ENCODE results near the gene NEXMIF.
"Not testable (repeated sequence)": the region's sequence is repeated elsewhere in the genome, so short reads cannot be mapped to it uniquely, and the experiment has no call there.

The NEXMIF gene

GRCh38 chrX:74800062-74800461 lies 125.2 kb downstream of the NEXMIF start:
- DNase-seq (ENCODE audit: insufficient read length, low spot score): no peak
- peak; percentile 73 for TF ChIP-seq POU2F2 (IDR thresholded peaks at IDR 0.05; ENCODE audit: low read depth, low read length)
- TF ChIP-seq POLR2AphosphoS5 (IDR thresholded peaks at IDR 0.05; ENCODE audit: low read depth, low read length): no peak
- peak; percentile 9 for FAIRE-seq

DNA sequence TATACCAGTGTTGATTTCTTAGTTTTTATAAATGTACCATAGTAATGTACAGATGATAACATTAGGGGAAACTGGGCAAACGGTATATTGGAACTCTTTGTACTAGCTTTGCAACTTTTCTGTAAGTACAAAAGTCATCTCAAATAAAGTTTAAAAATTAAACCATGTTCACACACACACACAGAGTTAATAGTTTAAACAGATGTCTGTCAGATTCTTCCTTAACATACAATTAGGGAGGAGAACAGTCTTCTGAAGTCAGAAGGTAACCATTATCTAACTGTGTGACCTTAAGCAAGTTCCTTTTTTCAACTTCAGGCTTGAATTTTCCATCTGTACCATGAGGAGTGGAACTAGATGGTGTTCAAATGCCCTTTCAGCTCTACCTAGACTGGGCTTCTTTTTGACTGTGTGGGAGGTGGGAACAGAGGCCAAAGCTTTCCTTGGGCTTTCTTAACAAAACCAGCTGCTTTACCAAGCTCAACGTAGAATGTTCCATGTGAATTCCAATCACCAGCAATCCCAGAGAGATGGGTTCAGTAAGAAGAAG lies 127.8 kb downstream of the NEXMIF start:
- TF ChIP-seq POLR2A (IDR thresholded peaks at IDR 0.05; ENCODE audit: low read depth, low read length) (no peak), PAX5 (IDR thresholded peaks at IDR 0.05; ENCODE audit: insufficient read depth, low read length, severe bottlenecking) (no peak), SPI1 (IDR thresholded peaks at IDR 0.05; ENCODE audit: low read depth, low read length) (no peak), TAF1 (IDR thresholded peaks at IDR 0.05; ENCODE audit: low read depth, low read length) (no peak), POU2F2 (IDR thresholded peaks at IDR 0.05; ENCODE audit: low read depth, low read length) (no peak), POLR2AphosphoS5 (IDR thresholded peaks at IDR 0.05; ENCODE audit: low read depth, low read length) (no peak)
- FAIRE-seq: no peak
- DNase-seq (ENCODE audit: insufficient read length, low spot score): no peak

DNA sequence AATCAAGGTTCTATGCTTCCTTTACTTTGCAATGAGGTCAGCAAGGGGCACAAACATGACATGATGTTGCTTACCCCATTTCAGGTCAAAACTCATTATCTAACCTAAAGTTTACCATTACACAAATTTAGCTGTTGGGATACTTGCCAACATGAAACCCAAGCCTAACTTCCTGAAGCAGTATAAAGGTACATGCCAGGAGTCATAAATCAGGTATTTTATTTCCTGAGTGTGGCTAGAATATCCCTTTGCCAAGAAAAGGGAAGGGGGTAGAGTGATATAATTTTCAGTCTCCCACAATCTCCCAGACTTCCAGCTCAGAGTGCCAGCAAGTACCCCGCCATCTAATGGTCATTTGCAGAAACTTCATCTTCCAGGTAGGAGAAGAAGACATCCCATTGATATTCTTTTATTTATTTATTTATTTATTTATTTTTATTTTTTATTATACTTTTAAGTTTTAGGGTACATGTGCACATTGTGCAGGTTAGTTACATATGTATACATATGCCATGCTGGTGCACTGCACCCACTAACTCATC lies 136.6 kb downstream of the NEXMIF start:
- TF ChIP-seq POU2F2 (IDR thresholded peaks at IDR 0.05; ENCODE audit: low read depth, low read length) (no peak), POLR2A (IDR thresholded peaks at IDR 0.05; ENCODE audit: low read depth, low read length) (no peak), PAX5 (IDR thresholded peaks at IDR 0.05; ENCODE audit: insufficient read depth, low read length, severe bottlenecking) (no peak), TAF1 (IDR thresholded peaks at IDR 0.05; ENCODE audit: low read depth, low read length) (no peak), POLR2AphosphoS5 (IDR thresholded peaks at IDR 0.05; ENCODE audit: low read depth, low read length) (no peak), SPI1 (IDR thresholded peaks at IDR 0.05; ENCODE audit: low read depth, low read length) (no peak)
- no peak for DNase-seq (ENCODE audit: insufficient read length, low spot score)
- FAIRE-seq: no peak

GRCh38 chrX:74784629-74785028 lies 140.6 kb downstream of the NEXMIF start:
- TF ChIP-seq POU2F2 (IDR thresholded peaks at IDR 0.05; ENCODE audit: low read depth, low read length): no peak
- TF ChIP-seq TAF1 (IDR thresholded peaks at IDR 0.05; ENCODE audit: low read depth, low read length): no peak
- no peak for TF ChIP-seq POLR2AphosphoS5 (IDR thresholded peaks at IDR 0.05; ENCODE audit: low read depth, low read length)
- no peak for TF ChIP-seq POLR2A (IDR thresholded peaks at IDR 0.05; ENCODE audit: low read depth, low read length)
- no peak for TF ChIP-seq PAX5 (IDR thresholded peaks at IDR 0.05; ENCODE audit: insufficient read depth, low read length, severe bottlenecking)
- no peak for TF ChIP-seq SPI1 (IDR thresholded peaks at IDR 0.05; ENCODE audit: low read depth, low read length)
- DNase-seq (ENCODE audit: insufficient read length, low spot score) (no peak), FAIRE-seq (peak; percentile 35)

DNA sequence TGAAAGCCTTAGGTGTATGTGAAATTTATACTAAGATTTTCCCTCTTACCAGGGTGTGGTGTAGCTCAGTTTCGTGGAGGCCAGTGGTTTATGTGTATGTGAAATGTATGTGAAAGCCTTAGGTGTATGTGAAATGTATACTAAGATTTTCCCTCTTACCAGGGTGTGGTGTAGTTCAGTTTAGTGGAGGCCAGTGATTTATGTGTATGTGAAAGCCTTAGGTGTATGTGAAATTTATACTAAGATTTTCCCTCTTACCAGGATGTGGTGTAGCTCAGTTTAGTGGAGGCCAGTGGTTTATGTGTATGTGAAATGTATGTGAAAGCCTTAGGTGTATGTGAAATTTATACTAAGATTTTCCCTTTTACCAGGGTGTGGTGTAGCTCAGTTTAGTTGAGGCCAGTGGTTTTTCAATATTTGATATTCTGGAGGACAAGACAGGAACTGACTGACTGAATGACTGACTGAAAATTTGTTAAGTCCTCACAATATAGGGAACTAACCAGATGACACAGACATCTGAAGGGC lies 143.7 kb downstream of the NEXMIF start:
- TF ChIP-seq PAX5 (IDR thresholded peaks at IDR 0.05; ENCODE audit: insufficient read depth, low read length, severe bottlenecking) (no peak), POU2F2 (IDR thresholded peaks at IDR 0.05; ENCODE audit: low read depth, low read length) (no peak), POLR2A (IDR thresholded peaks at IDR 0.05; ENCODE audit: low read depth, low read length) (no peak), SPI1 (IDR thresholded peaks at IDR 0.05; ENCODE audit: low read depth, low read length) (0 out of 2 replicates have a peak, but pooled peaks have one; percentile 12), TAF1 (IDR thresholded peaks at IDR 0.05; ENCODE audit: low read depth, low read length) (no peak), POLR2AphosphoS5 (IDR thresholded peaks at IDR 0.05; ENCODE audit: low read depth, low read length) (no peak)
- FAIRE-seq: no peak
- DNase-seq (ENCODE audit: insufficient read length, low spot score): no peak

DNA sequence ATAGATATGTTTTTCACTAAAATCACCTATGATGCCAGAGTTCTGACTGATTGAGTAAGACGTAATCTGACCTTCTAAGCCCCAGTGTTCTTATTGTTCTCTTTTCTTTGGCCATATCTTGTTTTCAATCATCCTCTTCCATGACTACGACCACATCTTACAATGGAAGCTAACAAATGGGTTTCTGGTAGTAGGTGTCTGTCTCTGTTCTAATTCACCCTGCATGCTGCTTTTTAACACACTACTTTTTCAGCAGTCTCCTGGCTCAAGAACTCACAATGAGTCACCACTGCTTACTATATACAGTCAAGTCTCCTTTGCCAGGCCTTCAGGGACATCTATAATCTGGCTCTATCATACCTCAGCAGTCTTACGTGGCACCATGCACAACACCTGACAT lies 146.1 kb downstream of the NEXMIF start:
- TF ChIP-seq POLR2AphosphoS5 (IDR thresholded peaks at IDR 0.05; ENCODE audit: low read depth, low read length): no peak
- TF ChIP-seq POLR2A (IDR thresholded peaks at IDR 0.05; ENCODE audit: low read depth, low read length): no peak
- no peak for TF ChIP-seq TAF1 (IDR thresholded peaks at IDR 0.05; ENCODE audit: low read depth, low read length)
- TF ChIP-seq PAX5 (IDR thresholded peaks at IDR 0.05; ENCODE audit: insufficient read depth, low read length, severe bottlenecking): no peak
- TF ChIP-seq SPI1 (IDR thresholded peaks at IDR 0.05; ENCODE audit: low read depth, low read length): no peak
- no peak for TF ChIP-seq POU2F2 (IDR thresholded peaks at IDR 0.05; ENCODE audit: low read depth, low read length)

GRCh38 chrX:74774988-74775387 lies 150.3 kb downstream of the NEXMIF start:
- no peak for DNase-seq (ENCODE audit: insufficient read length, low spot score)
- TF ChIP-seq PAX5 (IDR thresholded peaks at IDR 0.05; ENCODE audit: insufficient read depth, low read length, severe bottlenecking) (no peak), POLR2A (IDR thresholded peaks at IDR 0.05; ENCODE audit: low read depth, low read length) (no peak), SPI1 (IDR thresholded peaks at IDR 0.05; ENCODE audit: low read depth, low read length) (no peak), TAF1 (IDR thresholded peaks at IDR 0.05; ENCODE audit: low read depth, low read length) (no peak), POLR2AphosphoS5 (IDR thresholded peaks at IDR 0.05; ENCODE audit: low read depth, low read length) (no peak), POU2F2 (IDR thresholded peaks at IDR 0.05; ENCODE audit: low read depth, low read length) (no peak)
- FAIRE-seq: no peak

More for the DNA sequence above, 146.1 kb downstream of the NEXMIF start:
- peak; percentile 85 for FAIRE-seq
- DNase-seq (ENCODE audit: insufficient read length, low spot score): no peak

DNA sequence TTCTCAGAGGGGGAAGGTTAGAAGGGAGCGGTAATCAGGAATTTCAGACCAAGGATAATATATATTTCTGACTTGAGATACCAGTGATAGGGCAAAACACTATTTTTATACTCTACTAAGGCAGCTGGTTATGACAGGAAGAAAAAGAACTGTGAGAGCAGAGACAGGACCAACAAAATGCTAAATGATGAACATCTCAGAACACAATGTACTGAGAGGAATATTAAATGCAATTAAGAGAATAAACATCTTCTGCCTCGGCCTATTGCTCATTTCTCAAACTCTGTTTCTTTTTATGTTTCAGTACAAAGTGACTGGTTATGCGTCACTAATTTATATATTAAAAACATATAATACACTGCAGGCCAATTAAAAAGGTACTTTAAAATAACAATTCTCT lies 188.8 kb downstream of the NEXMIF start:
- no peak for DNase-seq (ENCODE audit: insufficient read length, low spot score)
- FAIRE-seq: no peak
- TF ChIP-seq POLR2AphosphoS5 (IDR thresholded peaks at IDR 0.05; ENCODE audit: low read depth, low read length): no peak
- no peak for TF ChIP-seq TAF1 (IDR thresholded peaks at IDR 0.05; ENCODE audit: low read depth, low read length)
- no peak for TF ChIP-seq PAX5 (IDR thresholded peaks at IDR 0.05; ENCODE audit: insufficient read depth, low read length, severe bottlenecking)

DNA sequence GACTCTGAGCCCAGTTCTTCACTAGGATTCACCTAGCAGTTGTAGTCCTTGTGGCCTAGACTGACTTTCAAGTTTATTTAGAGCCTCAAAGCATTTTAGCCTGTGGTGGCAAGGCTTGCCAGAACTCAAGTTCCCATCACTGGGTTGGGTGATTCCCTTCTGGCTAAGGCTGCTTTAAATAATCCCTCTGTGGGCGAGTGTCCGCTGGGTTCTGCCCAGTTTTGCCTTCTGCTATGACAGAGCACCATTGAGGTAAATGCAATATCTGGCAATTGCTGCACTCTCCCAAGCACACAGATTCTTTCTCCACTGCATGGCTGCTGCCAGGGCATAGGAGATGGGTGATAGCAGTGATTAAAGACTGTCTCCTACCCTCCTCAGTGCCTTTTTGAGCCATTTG lies 220.0 kb downstream of the NEXMIF start:
- TF ChIP-seq POU2F2 (IDR thresholded peaks at IDR 0.05; ENCODE audit: low read depth, low read length) (no peak), SPI1 (IDR thresholded peaks at IDR 0.05; ENCODE audit: low read depth, low read length) (no peak), POLR2AphosphoS5 (IDR thresholded peaks at IDR 0.05; ENCODE audit: low read depth, low read length) (no peak), POLR2A (IDR thresholded peaks at IDR 0.05; ENCODE audit: low read depth, low read length) (no peak), PAX5 (IDR thresholded peaks at IDR 0.05; ENCODE audit: insufficient read depth, low read length, severe bottlenecking) (no peak), TAF1 (IDR thresholded peaks at IDR 0.05; ENCODE audit: low read depth, low read length) (no peak)
- FAIRE-seq (no peak), DNase-seq (ENCODE audit: insufficient read length, low spot score) (no peak)

GRCh38 chrX:74701343-74701742 lies 223.9 kb downstream of the NEXMIF start:
- DNase-seq (ENCODE audit: insufficient read length, low spot score); FAIRE-seq: not testable (repeated sequence)

All from GM12891 (cell line).